Embryonic facial prominence (tissue), 1 donor: ENCODE data around the gene PRSS53.

Experiments used
- DNase-seq: peaks from one replicate; pipeline ENCODE4 v3.0.0-alpha.2; 2016; ENCODE audit errors: extremely low spot score

Gene PRSS53

DNA sequence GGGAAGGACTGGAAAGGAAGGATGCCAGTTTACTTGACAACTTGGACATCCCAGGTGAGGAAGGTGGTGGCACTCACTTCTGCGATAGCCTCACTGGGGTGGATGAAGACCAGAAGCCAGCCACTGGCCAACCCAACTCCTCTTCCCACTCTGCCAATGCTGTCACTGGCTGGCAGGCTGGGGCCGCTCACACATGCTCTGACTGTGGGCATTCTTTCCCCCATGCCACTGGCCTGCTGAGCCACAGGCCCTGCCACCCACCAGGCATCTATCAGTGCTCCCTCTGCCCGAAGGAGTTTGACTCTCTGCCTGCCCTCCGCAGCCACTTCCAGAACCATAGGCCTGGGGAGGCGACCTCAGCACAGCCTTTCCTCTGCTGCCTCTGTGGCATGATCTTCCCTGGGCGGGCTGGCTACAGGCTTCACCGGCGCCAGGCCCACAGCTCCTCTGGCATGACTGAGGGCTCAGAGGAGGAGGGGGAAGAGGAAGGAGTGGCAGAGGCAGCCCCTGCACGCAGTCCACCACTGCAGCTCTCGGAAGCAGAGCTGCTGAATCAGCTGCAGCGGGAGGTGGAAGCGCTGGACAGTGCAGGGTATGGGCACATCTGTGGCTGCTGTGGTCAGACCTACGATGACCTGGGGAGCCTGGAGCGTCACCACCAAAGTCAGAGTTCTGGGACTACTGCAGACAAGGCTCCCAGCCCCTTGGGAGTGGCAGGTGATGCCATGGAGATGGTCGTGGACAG lies 10.0 kb downstream of the PRSS53 start:
- DNase-seq = no peak

DNA sequence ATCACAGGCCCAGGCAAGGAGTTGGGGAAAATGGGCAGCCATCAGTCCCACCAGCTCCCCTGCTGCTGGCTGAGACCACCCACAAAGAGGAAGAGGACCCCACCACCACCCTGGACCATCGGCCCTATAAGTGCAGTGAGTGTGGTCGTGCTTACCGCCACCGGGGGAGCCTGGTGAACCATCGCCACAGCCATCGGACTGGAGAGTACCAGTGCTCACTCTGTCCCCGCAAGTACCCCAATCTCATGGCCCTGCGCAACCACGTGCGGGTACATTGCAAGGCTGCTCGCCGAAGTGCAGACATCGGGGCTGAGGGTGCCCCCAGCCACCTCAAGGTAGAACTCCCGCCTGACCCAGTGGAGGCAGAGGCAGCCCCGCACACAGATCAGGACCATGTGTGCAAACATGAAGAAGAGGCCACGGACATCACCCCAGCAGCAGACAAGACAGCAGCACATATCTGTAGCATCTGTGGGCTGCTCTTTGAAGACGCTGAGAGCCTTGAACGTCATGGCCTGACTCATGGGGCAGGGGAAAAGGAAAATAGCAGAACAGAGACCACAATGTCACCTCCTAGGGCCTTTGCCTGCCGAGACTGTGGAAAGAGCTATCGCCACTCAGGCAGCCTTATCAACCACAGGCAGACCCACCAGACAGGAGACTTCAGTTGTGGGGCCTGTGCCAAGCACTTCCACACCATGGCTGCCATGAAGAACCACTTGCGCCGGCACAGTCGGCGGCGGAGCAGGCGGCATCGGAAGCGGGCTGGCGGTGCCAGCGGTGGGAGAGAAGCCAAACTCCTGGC lies 10.9 kb downstream of the PRSS53 start:
- DNase-seq = no peak

DNA sequence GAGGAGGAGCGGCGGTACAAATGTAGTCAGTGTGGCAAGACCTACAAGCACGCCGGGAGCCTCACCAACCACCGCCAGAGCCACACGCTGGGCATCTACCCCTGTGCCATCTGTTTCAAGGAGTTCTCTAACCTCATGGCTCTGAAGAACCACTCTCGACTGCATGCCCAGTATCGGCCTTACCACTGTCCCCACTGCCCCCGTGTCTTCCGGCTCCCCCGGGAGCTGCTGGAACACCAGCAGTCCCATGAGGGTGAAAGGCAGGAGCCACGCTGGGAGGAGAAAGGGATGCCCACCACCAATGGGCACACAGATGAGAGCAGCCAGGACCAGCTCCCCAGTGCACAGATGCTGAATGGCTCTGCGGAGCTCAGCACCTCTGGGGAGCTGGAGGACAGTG lies 11.7 kb downstream of the PRSS53 start:
- no peak for DNase-seq

DNA sequence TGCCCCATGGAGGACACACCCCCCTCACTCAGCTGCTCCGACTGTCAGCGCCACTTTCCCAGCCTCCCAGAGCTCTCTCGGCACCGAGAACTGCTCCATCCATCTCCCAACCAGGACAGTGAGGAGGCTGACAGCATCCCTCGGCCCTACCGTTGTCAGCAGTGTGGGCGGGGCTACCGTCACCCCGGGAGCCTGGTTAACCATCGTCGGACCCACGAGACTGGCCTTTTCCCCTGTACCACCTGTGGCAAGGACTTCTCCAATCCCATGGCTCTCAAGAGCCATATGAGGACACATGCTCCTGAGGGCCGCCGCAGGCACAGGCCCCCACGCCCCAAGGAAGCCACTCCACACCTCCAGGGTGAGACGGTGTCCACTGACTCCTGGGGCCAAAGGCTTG lies 12.4 kb downstream of the PRSS53 start:
- DNase-seq = no peak

DNA sequence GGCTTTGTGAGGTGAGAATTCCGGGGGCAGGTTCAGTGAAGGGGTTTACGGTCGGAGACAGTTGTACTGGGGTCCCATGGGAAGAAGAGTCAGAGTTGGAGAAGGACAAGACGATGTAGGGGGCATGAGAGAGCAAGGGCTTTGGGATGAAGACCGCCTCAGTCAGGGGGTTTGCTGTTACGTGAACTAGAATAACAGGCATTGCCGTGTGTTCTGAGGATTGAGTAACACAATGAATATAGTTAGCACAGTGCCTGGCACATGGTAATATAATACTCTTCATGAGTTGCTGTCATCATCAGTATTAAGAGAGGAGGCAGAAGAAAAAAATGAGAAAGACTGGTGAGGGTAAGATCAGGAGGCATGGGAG lies 13.9 kb downstream of the PRSS53 start:
- DNase-seq = no peak

DNA sequence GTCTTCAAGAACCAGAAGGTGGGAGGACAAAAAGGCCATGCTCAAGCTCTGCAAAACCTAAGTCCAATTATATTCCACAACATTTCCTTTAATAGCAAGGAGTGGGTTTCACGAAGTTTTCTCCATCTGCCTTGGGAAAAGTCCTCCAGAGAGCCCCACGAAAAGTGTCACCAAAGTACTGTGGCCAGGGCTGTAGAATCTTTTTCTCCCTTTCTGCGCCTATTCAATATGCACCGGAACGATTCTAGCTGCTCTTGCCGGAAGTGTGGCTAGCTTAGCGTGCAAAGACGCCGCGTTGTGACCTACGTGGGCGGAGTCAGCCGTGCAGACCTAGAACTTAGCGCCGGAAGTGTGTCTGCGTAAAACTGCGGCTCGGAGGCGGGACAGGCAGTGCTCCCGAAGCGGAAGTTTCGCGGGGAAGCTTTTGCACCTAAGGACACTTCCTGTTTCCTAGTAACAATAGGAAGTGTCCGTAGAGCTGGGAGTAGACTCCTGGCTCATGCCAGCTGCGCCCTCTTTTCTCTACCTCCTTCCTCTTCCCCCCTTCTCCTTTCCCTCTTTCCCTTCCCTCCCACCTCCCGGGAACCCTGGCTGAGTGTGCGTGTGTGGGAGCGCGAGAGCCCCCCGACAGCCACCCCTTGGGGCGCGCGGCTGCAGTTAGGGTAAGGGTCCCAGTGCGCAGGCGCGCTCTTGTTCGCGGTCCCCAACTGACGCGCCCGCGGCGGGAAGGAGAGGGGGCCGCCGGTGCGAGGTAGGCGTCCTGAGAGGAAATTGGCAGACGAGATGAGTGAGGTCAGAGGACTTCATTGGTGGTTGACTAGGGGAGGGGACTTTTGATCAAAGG lies 14.6 kb downstream of the PRSS53 start, which contains the start of the genes ZNF646 and ZNF668:
ZNF646 (plus strand) TSS at position 453 of the 844 bp plus-strand sequence. CDS start 1,903 bp downstream, outside the sequence.
ZNF668 (minus strand) TSS at position 271 of the 844 bp plus-strand sequence. CDS start 9,781 bp downstream, outside the sequence.
- peak; percentile 100 for DNase-seq

DNA sequence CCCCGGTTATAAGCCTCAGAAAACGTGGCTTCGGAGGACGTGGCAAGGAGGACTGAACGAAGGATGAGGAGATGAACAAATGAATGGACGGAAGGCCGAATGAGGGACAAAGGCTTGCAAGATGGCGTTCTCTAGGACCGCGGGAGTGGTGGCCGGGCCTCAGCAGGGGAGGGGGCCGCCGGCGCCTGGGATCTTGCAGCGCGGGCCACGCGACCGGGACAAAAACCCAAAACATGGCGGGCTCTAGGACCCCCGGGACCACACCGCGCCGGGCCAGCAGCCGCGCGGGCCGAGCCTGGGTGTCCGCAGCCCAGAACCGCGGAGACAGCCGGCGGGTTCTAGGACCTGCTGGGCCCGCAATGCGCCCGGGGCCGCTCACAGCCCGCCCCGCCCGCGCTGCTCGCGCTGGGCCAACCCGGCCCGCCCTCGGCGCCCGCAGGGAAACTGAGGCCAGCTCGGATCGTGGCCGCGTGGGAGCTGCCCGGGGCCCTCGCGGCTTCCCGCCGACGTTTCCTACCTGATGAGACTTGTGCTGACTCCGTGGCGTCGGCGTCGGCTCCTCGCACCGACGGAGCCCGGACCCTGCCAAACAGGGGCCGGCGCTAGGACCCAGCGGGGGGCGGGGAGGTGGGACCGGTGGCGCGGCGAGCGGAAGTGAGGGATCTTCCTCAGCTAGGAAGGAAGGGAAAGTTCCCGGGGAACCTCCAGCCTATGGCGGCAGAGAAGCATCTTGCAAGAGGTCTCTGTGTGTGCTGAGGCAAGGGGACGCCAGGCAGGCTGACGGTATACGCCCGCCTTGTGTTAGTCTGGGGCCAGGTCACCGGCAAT lies 15.4 kb downstream of the PRSS53 start:
- peak; percentile 89 for DNase-seq

DNA sequence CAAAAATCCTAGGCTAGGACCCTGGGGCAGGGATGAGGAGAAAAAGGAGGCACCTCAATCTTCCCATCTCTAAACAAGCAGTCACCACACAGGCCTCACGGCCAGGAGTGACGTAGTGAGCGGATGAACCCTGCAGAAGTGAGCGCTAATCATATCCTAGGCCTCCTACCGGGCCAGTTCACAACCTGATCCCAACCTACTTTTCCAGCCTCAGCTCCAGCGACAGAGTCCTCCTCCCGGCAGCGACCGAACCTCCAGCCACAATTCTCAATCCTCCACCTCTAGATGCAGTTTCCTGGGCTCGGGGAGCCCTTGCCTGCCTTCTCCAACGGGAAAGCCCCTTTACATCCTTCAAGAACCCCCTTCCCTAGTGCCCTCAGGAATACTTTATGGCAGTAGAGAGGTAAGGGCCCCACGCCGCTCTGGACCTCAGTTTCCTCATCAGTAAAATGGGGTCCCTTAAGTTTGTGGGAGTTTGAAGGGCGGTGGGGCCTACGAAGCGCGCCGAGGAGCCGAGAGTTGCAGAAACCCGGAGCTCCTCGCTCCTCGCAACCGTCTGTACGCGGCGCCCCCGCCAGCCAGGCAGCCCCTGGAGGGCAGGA lies 16.1 kb downstream of the PRSS53 start:
- no peak for DNase-seq

DNA sequence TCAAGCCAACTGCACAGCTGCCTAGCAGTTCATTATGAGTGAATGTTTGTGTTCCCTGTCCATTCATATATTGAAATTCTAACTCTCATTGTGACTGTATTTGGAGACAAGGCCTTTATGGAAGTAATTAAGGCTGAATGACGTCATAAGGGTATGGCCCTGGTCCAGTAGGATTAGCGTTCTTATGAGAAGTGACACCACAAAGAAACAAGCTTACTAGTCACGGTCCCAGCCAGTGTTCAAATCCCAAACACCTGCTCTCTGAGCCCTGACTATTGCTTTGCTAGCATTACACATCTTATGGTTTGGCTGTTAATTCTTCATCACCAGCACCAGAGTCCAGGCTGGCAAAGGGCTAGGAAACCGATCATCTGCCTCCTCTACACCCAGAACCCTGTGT lies 16.9 kb downstream of the PRSS53 start:
- DNase-seq = no peak

DNA sequence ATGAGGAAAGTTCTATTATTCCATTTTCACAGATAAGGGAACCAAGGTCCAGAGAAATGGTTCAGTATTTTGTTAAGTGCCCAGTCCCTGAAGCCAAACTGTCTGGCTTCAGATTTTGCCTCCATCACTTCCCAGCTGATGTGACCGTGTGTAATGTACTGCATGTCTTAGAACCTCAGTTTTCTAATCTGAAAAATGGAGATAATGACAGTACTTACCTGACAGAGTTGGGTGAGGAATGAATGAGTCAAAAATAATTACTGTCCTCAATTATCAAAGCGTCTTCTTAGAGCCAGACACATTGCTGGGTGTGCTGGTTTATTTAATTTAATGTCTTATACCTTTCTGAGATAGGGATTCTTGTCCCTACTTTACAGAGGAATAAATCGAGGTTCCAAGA lies 21.4 kb downstream of the PRSS53 start:
- no peak for DNase-seq

GRCh38 chr16:31064882-31065461 lies 23.8 kb downstream of the PRSS53 start:
- DNase-seq = no peak

DNA sequence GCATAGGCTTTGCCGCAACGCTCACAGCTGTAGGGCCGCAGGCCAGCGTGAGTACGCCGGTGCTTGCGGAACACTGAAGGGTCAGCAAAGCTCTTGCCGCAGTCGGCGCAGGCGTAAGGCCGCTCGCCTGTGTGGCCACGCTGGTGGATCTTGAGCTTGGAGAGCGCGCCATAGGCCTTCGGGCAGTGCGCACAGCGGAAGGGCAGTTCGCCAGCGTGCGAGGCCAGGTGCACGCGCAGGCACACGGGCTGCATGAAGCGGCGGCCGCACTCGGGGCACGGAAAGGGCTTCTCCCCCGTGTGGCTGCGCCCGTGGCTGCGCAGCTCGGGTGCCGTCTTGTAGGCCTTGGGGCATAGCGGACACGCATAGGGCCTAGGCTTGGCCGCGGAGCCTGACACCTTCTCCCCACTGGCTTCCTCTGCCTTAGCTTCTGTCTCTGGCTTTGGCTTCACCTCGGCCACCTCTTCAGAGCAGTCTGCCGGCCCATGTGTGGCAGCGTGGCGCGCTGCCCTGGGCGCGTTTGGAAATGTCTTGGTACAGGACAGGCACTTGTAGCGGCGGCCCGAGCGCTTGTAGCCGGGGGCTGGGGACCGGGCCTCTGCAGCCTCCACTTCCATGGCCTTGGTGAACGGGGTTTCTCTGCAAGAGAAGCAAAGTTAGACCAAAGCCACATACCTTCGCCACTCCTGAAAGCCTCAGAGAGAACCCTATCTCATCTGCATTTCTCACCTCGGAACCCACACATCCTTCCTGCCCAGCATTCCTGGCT lies 24.7 kb downstream of the PRSS53 start:
- DNase-seq = no peak

GRCh38 chr16:31063495-31063842 lies 25.3 kb downstream of the PRSS53 start:
- DNase-seq = no peak

DNA sequence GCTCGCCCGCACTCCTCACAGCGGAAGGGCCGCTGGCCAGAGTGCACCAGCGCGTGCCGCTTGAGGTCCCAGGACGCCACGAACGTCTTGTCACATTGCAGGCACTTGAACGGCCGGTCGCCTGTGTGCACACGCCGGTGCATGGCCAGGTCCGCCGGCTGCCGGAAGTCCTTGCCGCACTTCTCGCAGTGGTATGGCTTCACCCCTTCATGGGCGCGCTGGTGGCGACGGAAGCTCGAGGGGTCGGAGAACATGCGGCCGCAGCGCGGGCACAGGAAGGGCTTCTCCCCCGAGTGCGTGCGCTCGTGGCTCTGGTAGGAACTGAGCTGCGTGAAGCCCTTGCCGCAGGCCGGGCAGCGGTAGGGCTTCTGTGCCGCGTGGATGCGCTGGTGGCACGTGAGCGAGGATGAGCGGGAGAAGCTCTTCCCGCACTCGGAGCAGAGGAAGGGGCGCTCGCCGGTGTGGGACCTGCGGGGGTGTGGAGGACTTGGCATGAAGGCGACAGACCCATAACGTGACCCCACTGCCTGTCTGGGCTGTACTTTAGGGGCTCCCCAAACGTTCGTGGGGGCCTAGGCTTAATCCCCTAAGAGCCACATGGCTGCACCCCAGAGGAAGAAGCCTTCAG lies 26.8 kb downstream of the PRSS53 start:
- no peak for DNase-seq

- no peak for DNase-seq
Measured at GRCh38 chr16:31061126-31061812, 27.5 kb downstream of the PRSS53 start.

DNA sequence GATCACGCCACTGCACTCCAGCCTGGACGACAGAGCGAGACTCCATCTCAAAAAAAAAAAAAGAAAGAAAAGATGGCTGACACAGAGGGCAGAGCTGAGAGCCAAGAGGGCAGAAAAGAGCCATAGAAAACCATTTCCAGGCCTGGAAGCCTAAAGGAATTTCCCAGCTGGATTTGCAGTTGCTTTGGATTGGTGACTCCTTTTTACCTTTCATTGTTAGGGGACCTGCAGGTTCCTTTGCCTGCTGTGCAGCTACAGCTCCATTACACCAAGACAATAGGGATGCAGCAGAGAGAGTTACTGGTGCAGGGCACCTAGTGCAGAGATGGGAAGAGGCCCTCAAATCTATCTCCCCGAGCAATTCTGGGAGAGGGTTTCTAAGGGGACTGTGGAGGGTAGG lies 33.1 kb downstream of the PRSS53 start:
- no peak for DNase-seq

DNA sequence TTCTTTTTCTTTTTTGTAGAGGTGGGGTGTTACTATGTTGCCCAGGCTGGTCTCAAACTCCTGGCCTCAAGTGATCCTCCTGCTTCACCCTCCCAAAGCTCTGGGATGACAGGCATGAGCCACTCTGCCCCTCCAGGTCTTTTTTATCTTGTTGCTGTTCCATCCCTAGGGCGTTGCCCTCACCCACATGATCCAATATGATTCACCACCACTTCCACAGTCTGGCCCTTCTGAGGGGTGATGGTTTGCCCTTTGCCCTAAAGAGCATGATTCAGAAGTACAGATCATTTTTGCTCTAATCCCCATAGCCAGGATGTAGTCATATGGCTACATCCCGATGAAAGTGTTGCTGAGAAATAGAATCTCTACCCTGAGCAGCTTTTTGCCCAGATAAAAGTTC lies 36.6 kb downstream of the PRSS53 start:
- no peak for DNase-seq

DNA sequence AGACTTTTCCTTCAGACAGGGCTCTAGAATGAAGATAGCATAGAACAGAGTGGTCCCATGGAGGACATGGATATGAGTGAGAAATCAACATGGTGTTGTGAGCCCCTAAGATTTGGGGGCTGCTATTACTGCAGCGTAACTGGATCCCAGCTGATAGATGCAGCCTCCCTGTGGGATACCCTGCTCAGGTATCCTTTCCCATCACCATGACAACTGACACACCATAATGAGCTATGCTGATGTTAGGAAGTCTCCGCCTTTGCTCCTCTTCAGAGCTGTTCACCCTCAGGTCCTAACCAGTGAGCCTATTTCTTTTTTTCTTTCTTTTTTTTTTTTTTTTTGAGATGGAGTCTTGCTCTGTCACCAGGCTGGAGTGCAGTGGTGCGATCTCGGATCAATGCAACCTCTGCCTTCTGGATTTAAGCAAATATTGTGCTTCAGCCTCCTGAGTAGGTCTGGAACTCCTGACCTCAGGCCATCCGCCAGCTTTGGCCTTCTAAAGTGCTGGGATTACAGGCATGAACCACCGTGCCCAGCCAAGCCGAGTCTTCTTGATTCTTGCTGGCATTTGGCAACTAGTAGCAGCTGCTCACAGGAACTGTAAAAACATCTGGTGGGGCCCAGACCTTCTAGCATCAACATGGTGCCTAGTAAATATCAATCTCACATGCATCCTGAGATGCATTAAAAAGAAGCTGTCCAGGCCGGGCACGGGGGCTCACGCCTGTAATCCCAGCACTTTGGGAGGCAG lies 38.3 kb downstream of the PRSS53 start:
- DNase-seq = no peak
